Central memory CD8-positive, alpha-beta T cell (primary cell): ENCODE results near the gene NOTUM.

Source experiments
- ATAC-seq: fragments of 150-1000 bp; cut with Tn5 transposase; replicated peaks from 2 replicates; pipeline ENCODE4 v1.10.0; 2022; ENCODE audit warnings: mild to moderate bottlenecking, moderate FRiP score, moderate number of reproducible peaks; ENCODE audit not compliant: poor library complexity, severe bottlenecking; ENCODE audit errors: extremely low read depth
- DNase-seq, 2 donors: peaks; one replicate each; pipeline ENCODE4 v3.0.0; 2021; ENCODE audit warnings: low spot score in 2 of 2
- H3K27ac Mint-ChIP-seq: one replicate; pipeline ENCODE4 v1.8.0; 2022; ENCODE audit warnings: low read depth, mild to moderate bottlenecking, moderate library complexity, mixed read lengths
- H3K27me3 Mint-ChIP-seq: one replicate; pipeline ENCODE4 v1.8.0; 2022; ENCODE audit warnings: mixed read lengths
- H3K36me3 Mint-ChIP-seq: one replicate; pipeline ENCODE4 v1.8.0; 2022; ENCODE audit warnings: mild to moderate bottlenecking, moderate library complexity, mixed read lengths; ENCODE audit not compliant: insufficient read depth
- H3K4me1 Mint-ChIP-seq: one replicate; pipeline ENCODE4 v1.8.0; 2022; ENCODE audit warnings: mixed read lengths
- H3K4me3 Mint-ChIP-seq: one replicate; pipeline ENCODE4 v1.8.0; 2022; ENCODE audit warnings: mild to moderate bottlenecking, moderate library complexity, mixed read lengths
- H3K9me3 Mint-ChIP-seq: one replicate; pipeline ENCODE4 v1.8.0; 2022; ENCODE audit warnings: mixed read lengths

The NOTUM gene

GRCh38 chr17:81912441-81913309 is 48.3 kb downstream of the NOTUM start:
- Mint-ChIP-seq H3K36me3 (peaks cover 33% of the 10 kb centered on the region), H3K9me3 (no peaks in the 10 kb centered on the region), H3K4me1 (peaks cover 18% of the 10 kb centered on the region), H3K4me3 (peak overlapping the region; percentile 67), H3K27me3 (no peaks in the 10 kb centered on the region), H3K27ac (no peak overlapping the region)
- DNase-seq (no peak), ATAC-seq (no peak)

- Mint-ChIP-seq H3K36me3 (peaks cover 33% of the 10 kb centered on the region), H3K4me1 (peaks cover 13% of the 10 kb centered on the region), H3K27ac (no peak overlapping the region), H3K27me3 (no peaks in the 10 kb centered on the region), H3K4me3 (peak overlapping the region; percentile 67), H3K9me3 (no peaks in the 10 kb centered on the region)
- DNase-seq (no peak), ATAC-seq (no peak)
Observed at GRCh38 chr17:81911969-81912368, 49.0 kb downstream of the NOTUM start.

GRCh38 chr17:81911277-81911961 is 49.6 kb downstream of the NOTUM start, which contains the start of gene PCYT2:
PCYT2 (minus strand) TSS chr17:81911399; CDS start chr17:81911355, 44 bp downstream.
- H3K27ac Mint-ChIP-seq = no peak within 1 kb of the TSS
- no peaks in the 10 kb centered on the region for H3K9me3 Mint-ChIP-seq

GRCh38 chr17:81910840-81911276 is 50.1 kb downstream of the NOTUM start:
- peaks cover 23% of the 10 kb centered on the region for H3K36me3 Mint-ChIP-seq
- peak overlapping the region; percentile 72 for H3K4me3 Mint-ChIP-seq
- peak; percentile 35 for ATAC-seq
- no peak overlapping the region for H3K27ac Mint-ChIP-seq
- no peak for DNase-seq
- H3K9me3 Mint-ChIP-seq = no peaks in the 10 kb centered on the region
- peaks cover 8% of the 10 kb centered on the region for H3K4me1 Mint-ChIP-seq
- no peaks in the 10 kb centered on the region for H3K27me3 Mint-ChIP-seq

More at GRCh38 chr17:81911277-81911961, 49.6 kb downstream of the NOTUM start, which contains the start of gene PCYT2:
- DNase-seq = peak; percentile 79 to 87
- no peaks in the 10 kb centered on the region for H3K27me3 Mint-ChIP-seq
- peaks cover 28% of the 10 kb centered on the region for H3K36me3 Mint-ChIP-seq
- peak within 1 kb of the TSS; percentile 72 for H3K4me3 Mint-ChIP-seq
- H3K4me1 Mint-ChIP-seq = peaks cover 8% of the 10 kb centered on the region
- peak; percentile 91 for ATAC-seq

GRCh38 chr17:81909966-81910839 is 50.8 kb downstream of the NOTUM start:
- peak overlapping the region; percentile 72 for H3K4me3 Mint-ChIP-seq
- no peak overlapping the region for H3K27ac Mint-ChIP-seq
- no peak for DNase-seq
- H3K36me3 Mint-ChIP-seq = peaks cover 22% of the 10 kb centered on the region
- ATAC-seq = no peak
- peaks cover 8% of the 10 kb centered on the region for H3K4me1 Mint-ChIP-seq
- no peaks in the 10 kb centered on the region for H3K9me3 Mint-ChIP-seq
- H3K27me3 Mint-ChIP-seq = no peaks in the 10 kb centered on the region

- no peaks in the 10 kb centered on the region for H3K9me3 Mint-ChIP-seq
- H3K27me3 Mint-ChIP-seq = no peaks in the 10 kb centered on the region
- peaks cover 8% of the 10 kb centered on the region for H3K4me1 Mint-ChIP-seq
- peaks cover 22% of the 10 kb centered on the region for H3K36me3 Mint-ChIP-seq
- no peak overlapping the region for H3K27ac Mint-ChIP-seq
- DNase-seq (no peak), ATAC-seq (no peak)
- peak overlapping the region; percentile 20 for H3K4me3 Mint-ChIP-seq
Observed at GRCh38 chr17:81909231-81909630, 51.8 kb downstream of the NOTUM start.

- Mint-ChIP-seq H3K36me3 (peaks cover 22% of the 10 kb centered on the region), H3K4me3 (no peak overlapping the region), H3K4me1 (peaks cover 8% of the 10 kb centered on the region), H3K9me3 (no peaks in the 10 kb centered on the region), H3K27ac (no peak overlapping the region), H3K27me3 (no peaks in the 10 kb centered on the region)
- ATAC-seq (no peak), DNase-seq (no peak)
Observed at GRCh38 chr17:81908793-81909192, 52.2 kb downstream of the NOTUM start.

- H3K27me3 Mint-ChIP-seq = no peaks in the 10 kb centered on the region
- no peaks in the 10 kb centered on the region for H3K9me3 Mint-ChIP-seq
- ATAC-seq = no peak
- H3K36me3 Mint-ChIP-seq = peaks cover 16% of the 10 kb centered on the region
- no peak for DNase-seq
- no peak overlapping the region for H3K4me3 Mint-ChIP-seq
- H3K4me1 Mint-ChIP-seq = peaks cover 8% of the 10 kb centered on the region
- H3K27ac Mint-ChIP-seq = no peak overlapping the region
Observed at GRCh38 chr17:81907219-81908145, 53.5 kb downstream of the NOTUM start.

GRCh38 chr17:81906476-81907218 is 54.3 kb downstream of the NOTUM start:
- peaks cover 10% of the 10 kb centered on the region for H3K36me3 Mint-ChIP-seq
- H3K4me3 Mint-ChIP-seq = no peak overlapping the region
- H3K9me3 Mint-ChIP-seq = no peaks in the 10 kb centered on the region
- H3K4me1 Mint-ChIP-seq = peaks cover 2% of the 10 kb centered on the region
- DNase-seq (no peak), ATAC-seq (no peak)
- no peaks in the 10 kb centered on the region for H3K27me3 Mint-ChIP-seq
- no peak overlapping the region for H3K27ac Mint-ChIP-seq

GRCh38 chr17:81905993-81906392 is 55.0 kb downstream of the NOTUM start:
- Mint-ChIP-seq H3K9me3 (no peaks in the 10 kb centered on the region), H3K27ac (no peak overlapping the region), H3K4me1 (no peaks in the 10 kb centered on the region), H3K4me3 (no peak overlapping the region), H3K36me3 (peaks cover 7% of the 10 kb centered on the region), H3K27me3 (peaks cover 6% of the 10 kb centered on the region)
- ATAC-seq (no peak), DNase-seq (no peak)

GRCh38 chr17:81905424-81905875 is 55.5 kb downstream of the NOTUM start:
- H3K27ac Mint-ChIP-seq = no peak overlapping the region
- H3K4me1 Mint-ChIP-seq = no peaks in the 10 kb centered on the region
- peaks cover 5% of the 10 kb centered on the region for H3K36me3 Mint-ChIP-seq
- H3K9me3 Mint-ChIP-seq = no peaks in the 10 kb centered on the region
- DNase-seq (no peak), ATAC-seq (no peak)
- H3K4me3 Mint-ChIP-seq = no peak overlapping the region
- H3K27me3 Mint-ChIP-seq = peaks cover 11% of the 10 kb centered on the region
